ENCODE data around the gene CAMTA1.

Gene CAMTA1

GRCh38 chr1:7485086-7485780 lies 700.0 kb downstream of the CAMTA1 start:
- in situ Hi-C loops (cut with MboI; ENCODE audit: low sequenced_read_pairs, unreplicated experiment), result no loop called here
- no peak for TF ChIP-seq CTCF (IDR thresholded peaks at IDR 0.05; ENCODE audit: borderline replicate concordance, control extremely low read depth, extremely low read depth, insufficient read depth, missing control alignments)
- no peak for DNase-seq (ENCODE audit: low spot score)

- in situ Hi-C loops (cut with MboI; ENCODE audit: low sequenced_read_pairs, unreplicated experiment), result no loop called here
- no peak for TF ChIP-seq CTCF (IDR thresholded peaks at IDR 0.05; ENCODE audit: borderline replicate concordance, control extremely low read depth, extremely low read depth, insufficient read depth, missing control alignments)
- DNase-seq (ENCODE audit: low spot score), result no peak
These were observed 700.6 kb downstream of the CAMTA1 start for GRCh38 chr1:7485826-7486225.

GRCh38 chr1:7487766-7488474 lies 702.7 kb downstream of the CAMTA1 start:
- TF ChIP-seq CTCF (IDR thresholded peaks at IDR 0.05; ENCODE audit: borderline replicate concordance, control extremely low read depth, extremely low read depth, insufficient read depth, missing control alignments), result no peak
- DNase-seq (ENCODE audit: low spot score), result no peak
- in situ Hi-C loops (cut with MboI; ENCODE audit: low sequenced_read_pairs, unreplicated experiment), result no loop called here

- no peak for DNase-seq (ENCODE audit: low spot score)
- in situ Hi-C loops (cut with MboI; ENCODE audit: low sequenced_read_pairs, unreplicated experiment), result no loop called here
- TF ChIP-seq CTCF (IDR thresholded peaks at IDR 0.05; ENCODE audit: borderline replicate concordance, control extremely low read depth, extremely low read depth, insufficient read depth, missing control alignments), result no peak
These were observed 703.2 kb downstream of the CAMTA1 start for GRCh38 chr1:7488475-7488842.

GRCh38 chr1:7489586-7489985 lies 704.3 kb downstream of the CAMTA1 start:
- in situ Hi-C loops (cut with MboI; ENCODE audit: low sequenced_read_pairs, unreplicated experiment), result no loop called here
- no peak for TF ChIP-seq CTCF (IDR thresholded peaks at IDR 0.05; ENCODE audit: borderline replicate concordance, control extremely low read depth, extremely low read depth, insufficient read depth, missing control alignments)
- no peak for DNase-seq (ENCODE audit: low spot score)

GRCh38 chr1:7490576-7490975 lies 705.3 kb downstream of the CAMTA1 start:
- no peak for DNase-seq (ENCODE audit: low spot score)
- in situ Hi-C loops (cut with MboI; ENCODE audit: low sequenced_read_pairs, unreplicated experiment), result no loop called here
- TF ChIP-seq CTCF (IDR thresholded peaks at IDR 0.05; ENCODE audit: borderline replicate concordance, control extremely low read depth, extremely low read depth, insufficient read depth, missing control alignments), result no peak
